Activated T-helper 1 cell treated with anti-CD3 and anti-CD28 coated beads, Interleukin-2, amount 50 U/mL, for 16 hours (primary cell): ENCODE data around the gene FAAP100.
"Not testable (repeated sequence)": the region's sequence is repeated elsewhere in the genome, so short reads cannot be mapped to it uniquely, and the experiment has no call there.

Experiments used
- DNase-seq, 2 donors: peaks; one replicate each; pipeline ENCODE4 v3.0.0-alpha.2; 2020; ENCODE audit warnings: low read depth in 1 of 2, low spot score in 1 of 2

The FAAP100 gene

DNA sequence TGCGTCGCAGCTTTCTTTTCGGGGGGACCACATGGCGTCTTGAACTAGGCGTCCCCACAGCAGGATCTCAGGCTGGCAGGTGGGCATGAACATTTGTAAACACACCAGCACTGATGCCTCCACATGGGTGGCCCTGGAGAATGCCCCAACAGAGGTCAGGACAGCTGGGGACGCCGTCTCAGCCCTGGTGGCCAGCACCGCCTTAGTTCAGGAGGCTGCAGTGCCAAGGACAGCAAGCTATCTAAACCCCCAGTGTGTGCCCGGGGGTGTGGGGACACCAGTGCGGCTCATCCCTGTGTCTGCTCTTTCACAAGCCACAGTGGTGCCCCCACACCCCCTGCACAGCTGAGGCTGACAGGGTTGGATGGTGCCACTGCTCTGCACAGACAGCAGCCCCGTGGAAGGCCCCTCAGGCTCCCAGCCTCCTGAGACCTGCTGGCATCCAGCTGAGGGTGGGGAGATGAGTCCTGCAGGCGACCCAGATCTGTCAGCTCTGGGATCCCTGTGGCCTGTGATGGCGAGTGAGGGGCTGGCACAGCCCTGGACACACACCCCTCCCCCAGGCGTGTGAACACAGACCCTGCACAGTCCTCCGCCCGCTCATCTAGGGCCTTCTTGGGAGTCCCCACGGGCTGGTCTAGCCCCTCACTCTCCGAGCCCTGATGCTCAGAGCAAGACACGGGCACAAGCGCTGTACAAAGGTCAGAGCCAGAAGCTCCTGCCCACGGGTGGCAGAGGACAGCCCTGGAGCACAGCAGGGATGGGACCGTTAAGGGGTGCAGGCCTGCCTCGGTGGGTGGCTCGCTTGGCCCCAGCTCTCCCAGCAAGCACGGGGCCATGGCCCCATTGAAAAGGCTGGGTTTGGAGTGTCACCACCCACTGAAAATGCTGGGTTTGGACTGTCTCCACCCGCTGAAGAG is 13.2 kb downstream of the FAAP100 start:
- DNase-seq: no peak

DNA sequence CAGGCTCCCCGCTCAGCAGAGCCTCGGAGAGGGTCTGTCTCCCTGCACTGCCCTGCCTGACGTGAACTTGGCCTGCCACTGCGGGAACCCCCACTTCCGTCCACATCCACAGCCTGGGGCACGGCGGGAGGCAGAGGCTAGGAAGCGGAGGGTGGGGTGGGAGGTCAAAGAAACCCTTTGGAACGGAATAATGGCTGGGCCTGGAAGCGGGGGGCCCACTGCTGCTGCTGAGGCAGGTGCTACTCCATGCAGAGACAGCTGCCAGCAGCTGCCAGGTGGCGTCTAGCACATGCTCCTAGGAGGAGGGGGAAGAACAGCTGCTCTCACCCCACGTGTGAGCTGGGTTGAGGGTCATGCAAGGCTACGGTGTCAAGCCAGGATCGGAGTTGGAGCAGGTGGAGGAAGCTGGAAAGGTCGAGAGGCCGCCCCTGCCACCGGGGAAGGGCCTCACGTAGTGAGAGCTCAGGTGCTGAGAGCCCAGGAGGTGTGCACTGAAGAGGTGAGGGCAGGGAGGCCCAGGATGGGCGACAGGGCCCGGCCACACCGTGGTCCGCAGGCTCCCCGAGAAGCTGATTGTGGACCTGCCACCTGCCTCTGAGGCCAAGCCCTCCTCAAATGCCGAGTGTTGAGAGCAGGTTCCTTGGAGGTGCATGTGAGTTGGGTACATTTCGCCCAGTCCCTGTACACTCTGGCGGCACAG is 14.1 kb downstream of the FAAP100 start:
- no peak for DNase-seq

DNA sequence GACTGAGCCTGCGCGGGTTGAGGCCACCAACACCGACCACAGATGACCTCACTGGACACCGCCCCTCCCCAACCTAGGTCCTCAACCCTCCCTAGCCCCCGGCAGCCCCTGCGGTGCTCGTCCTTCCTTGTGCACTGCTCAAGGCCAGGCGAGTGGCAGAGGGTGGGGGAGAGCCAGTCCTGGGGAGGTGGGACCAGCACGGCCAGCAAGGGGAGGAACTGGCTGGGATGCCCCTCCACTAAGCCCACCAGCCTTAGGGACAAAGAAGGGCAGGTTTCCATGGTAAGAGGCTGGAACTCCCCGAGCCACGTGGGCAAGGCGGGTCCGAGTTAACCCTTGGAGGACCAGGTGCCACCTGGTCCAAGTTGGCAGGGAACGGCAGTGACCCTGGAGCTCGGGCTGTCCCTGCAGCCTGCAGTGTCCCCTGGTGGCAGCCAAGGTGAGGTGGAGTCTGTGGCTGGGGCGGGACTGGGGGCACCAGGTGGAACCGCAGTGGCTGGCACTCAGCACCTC is 14.8 kb downstream of the FAAP100 start:
- DNase-seq: no peak

DNA sequence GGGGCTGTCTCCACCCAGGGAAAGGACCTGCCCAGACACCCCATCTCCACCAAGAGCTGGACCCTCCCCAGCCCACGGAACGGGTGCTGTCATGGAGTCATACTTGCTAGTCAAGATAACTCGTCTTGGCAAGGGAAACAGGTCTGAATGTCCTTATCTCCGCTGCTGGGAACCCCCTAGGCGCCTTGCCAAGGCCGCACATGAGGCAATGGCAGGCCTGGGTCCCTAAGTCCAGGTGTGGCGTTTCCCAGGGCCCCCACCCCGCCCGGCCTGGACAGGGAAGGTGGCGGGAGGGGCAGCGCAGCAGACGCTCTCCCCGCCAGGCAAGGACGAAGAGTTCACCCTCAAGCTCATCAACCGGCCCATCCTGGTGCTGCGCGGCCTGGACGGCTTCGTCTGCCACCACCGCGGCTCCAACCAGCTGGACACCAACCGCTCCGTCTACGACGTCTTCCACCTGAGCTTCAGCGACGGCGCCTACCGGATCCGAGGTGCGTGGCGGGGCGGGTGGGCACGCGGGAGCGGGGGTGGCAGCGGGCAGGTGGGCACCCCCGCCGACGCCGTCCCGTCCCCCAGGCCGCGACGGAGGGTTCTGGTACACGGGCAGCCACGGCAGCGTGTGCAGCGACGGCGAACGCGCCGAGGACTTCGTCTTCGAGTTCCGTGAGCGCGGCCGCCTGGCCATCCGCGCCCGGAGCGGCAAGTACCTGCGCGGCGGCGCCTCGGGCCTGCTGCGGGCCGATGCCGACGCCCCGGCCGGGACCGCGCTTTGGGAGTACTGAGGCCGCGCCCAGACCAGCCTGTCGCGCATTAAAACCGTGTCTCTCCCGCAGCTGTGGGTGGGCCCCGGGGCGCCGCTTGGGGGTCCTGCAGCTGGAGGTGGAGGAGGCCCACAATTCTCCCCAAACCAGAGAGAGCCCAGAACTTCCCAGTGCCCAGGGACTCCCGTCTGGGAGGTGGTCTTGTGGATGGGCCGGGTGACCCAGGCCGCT is 15.6 kb downstream of the FAAP100 start:
- DNase-seq: no peak

DNA sequence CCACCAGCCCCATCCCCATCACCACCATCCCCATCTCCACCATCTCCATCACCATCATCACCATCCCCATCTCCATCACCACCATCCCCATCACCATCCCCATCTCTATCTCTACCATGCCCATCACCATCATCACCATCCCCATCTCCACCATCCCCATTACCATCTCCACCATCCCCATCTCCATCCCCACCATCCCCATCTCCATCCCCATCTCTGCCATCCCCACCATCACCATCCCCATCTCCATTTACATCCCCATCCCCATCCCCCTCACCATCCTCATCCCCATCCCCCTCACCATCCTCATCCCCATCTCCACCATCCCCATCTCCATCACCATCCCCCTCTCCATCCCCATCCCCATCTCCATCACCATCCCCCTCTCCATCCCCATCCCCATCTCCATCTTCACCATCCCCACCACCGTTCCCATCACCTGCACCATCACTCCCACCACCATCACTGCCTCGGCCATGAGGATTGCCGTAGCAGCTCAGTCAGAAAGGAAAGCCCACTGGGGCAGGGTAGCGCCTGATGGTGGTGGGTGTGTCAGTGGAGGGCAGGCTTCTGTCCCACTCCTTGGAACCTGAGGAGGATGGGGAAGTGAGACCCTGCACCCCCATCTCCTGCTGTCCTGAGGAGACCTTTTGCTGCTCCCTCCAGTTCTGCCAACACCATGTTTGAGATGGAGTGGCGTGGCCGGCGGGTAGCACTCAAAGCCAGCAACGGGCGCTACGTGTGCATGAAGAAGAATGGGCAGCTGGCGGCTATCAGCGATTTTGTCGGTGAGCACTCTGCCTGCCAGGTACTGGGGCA is 16.5 kb downstream of the FAAP100 start:
- DNase-seq: no peak

DNA sequence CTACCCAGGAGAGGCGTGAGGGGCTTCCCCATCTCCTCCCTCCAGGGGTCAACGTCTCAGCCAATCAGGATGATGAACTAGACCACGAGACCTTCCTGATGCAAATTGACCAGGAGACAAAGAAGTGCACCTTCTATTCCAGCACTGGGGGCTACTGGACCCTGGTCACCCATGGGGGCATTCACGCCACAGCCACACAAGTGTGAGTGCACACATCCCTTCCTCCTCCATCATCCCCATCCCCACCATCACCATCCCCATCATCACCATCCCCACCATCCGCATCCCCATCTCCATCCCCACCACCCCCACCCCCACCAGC is 17.2 kb downstream of the FAAP100 start:
- no peak for DNase-seq

DNA sequence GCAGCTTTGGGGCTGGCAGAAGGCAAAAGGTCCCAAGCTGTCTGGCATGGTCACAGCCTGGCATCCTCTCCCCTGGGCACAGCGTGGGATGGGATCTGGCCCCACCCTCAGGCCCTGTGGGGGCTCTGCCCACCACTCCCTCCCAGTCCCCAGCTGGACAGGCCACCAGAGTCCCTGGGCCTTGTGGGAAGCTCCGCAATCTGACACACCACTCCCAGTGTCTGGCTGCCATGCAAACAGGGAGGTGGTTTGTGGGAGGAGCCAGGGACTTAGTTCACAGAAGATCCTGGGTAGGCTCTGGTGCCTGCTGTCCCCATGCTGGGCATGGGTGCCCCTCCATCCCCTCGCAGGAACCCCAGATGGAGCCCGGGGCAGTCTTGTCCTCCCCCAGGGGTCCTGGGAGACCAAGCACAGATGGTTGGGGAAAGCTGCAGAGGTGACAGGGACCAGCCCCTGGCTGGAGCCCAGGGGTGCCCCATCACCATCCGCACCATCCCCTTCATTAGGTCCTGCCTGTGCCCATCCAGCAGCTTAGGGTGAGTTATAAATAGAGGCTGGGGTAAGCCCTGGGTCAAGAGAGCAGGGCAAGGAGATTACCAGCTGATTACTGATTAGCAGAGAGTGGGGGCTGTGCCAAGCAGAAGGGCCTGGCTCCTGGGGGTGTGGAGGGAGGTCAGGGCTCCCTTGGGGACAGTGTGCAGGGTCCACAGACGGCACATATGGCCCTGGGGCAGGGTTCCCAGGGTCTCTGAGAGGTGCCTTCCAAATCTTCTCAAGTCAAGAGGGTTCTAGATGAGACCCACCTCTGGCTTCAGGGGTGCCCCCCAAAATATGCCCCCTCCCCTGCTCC is 17.8 kb downstream of the FAAP100 start:
- DNase-seq: no peak

DNA sequence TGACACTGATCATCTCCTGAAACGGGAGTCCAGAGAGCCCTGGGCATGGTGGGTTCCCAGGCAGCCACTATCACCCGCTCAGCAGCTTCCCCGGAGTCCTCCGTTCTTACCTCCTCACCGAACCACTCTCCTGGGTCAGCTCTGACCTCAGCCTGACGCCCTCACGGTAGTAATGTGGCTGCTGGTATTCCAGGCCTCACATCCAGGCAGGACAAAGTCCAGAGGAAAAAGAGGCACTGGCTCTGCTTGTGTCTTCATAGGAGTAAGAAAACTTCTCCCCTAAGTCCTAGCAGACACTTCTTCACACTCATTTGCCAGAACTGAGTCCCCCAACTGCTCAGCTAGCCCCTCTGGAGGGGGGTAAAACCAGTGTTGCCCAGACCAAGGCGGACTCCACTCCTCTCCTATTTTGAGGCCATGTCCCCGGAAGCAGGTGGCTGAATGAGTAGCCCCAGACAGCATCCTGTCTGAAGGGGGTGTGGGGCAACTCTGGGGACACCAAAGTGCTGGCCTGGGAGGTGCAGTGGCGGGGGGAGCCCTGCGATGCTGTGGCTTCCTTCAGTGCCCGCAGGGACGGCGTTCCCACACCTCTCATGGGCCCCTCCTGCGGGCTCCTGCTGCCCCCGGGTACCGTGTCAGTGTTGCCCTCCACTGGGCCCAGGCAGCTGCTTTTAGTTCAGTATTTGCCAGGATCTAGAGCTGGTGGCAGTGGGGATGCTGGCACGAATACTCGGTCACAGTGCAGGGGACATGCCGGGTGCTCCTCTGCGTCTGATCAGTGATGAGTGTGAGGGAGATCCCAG is 18.6 kb downstream of the FAAP100 start:
- DNase-seq: no peak

DNA sequence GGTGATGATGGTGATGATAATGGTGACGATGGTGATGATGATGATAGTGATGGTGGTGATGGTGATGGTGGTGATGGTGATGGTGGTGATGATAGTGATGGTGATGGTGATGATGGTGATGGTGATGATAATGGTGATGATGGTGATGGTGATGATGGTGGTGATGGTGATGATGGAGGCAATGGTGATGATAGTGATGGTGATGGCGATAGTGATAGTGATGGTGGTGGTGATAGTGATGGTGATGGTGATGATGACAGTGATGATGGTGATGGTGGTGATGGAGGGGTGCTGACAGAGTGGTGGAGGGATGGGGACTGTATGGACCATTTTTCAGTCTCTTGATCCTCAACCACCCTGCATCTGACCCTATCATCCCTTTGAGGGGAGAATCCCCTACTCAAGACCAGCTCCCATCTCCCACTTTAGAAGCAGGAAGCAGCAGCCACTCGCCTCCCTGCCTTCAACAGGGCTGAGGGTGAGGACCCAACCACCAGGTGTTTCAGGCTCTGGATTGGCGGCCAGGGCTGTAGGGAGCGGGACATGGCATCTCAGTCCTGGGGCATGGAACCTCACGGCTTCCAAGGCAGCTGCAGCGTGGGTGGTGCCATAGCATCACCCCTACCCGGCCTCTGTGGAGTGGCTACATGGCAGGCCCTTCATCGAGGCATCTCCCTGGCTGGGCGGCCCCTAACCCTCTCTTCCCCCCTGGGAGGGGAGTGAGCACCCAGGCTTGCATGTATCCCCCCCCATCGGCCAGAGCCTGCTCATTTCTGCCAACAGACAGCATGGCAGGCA is 19.5 kb downstream of the FAAP100 start:
- DNase-seq: no peak

DNA sequence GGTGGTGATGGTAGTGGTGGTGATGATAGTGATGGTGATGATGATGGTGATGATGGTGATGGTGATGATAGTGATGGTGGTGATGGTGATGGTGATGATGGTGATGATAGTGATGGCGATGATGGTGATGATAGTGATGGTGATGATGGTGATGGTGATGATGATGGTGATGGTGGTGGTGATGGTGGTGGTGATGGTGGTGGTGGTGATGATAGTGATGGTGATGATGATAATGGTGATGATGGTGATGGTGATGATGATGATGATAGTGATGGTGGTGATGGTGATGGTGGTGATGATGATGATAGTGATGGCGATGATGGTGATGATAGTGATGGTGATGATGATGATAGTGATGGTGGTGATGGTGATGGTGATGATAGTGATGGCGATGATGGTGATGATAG is 20.2 kb downstream of the FAAP100 start:
- not testable (repeated sequence) for DNase-seq

DNA sequence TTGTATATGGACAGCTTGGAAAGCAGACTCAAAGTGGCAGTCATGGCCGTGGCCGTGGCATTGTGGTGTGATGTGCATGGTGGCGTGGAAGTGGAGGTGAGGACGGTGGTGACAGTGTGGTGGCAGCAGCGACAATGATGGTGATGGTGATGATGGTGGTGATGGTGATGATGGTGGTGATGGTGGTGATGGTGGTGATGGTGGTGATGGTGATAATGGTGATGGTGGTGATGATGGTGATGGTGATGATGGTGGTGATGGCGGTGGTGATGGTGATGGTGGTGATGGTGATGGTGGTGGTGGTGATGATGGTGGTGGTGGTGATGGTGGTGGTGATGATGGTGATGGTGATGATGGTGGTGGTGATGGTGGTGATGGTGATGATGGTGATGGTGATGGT is 21.1 kb downstream of the FAAP100 start:
- not testable (repeated sequence) for DNase-seq

DNA sequence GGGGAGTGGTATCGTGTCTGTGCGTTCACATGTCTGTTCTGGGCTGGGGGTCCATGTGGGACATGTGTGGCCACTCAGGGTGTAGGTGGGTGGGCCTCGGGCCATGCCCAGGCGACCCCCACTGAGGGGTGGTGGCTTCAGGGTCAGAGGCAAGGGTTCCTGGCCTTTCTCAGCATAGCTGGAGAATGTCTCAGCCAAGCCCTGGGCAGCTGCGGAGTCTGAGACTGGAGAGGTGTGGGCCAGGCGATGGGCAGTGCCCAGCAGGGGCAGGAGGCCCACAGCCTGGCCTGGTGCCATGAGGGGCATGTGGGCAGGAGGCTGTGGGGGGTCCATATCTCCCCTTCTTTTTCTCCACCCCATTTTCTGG is 22.7 kb downstream of the FAAP100 start:
- DNase-seq: no peak

DNA sequence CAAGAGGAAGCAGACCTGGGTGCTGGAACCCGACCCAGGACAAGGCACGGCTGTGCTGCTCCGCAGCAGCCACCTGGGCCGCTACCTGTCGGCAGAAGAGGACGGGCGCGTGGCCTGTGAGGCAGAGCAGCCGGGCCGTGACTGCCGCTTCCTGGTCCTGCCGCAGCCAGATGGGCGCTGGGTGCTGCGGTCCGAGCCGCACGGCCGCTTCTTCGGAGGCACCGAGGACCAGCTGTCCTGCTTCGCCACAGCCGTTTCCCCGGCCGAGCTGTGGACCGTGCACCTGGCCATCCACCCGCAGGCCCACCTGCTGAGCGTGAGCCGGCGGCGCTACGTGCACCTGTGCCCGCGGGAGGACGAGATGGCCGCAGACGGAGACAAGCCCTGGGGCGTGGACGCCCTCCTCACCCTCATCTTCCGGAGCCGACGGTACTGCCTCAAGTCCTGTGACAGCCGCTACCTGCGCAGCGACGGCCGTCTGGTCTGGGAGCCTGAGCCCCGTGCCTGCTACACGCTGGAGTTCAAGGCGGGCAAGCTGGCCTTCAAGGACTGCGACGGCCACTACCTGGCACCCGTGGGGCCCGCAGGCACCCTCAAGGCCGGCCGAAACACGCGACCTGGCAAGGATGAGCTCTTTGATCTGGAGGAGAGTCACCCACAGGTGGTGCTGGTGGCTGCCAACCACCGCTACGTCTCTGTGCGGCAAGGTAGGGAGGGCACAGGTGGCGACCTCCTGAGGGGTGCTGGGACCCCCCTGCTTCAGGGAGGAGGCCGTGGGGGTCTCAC is 23.3 kb downstream of the FAAP100 start:
- DNase-seq: no peak

DNA sequence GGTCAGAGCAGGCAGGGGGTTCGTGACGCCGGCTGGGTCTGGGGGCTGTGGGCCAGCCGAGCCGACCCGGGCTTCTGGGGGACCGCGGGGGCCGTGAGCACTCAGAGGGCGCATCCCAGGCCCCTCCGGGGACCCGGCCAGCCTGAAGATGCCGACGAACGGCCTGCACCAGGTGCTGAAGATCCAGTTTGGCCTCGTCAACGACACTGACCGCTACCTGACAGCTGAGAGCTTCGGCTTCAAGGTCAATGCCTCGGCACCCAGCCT is 23.8 kb downstream of the FAAP100 start:
- DNase-seq: no peak

DNA sequence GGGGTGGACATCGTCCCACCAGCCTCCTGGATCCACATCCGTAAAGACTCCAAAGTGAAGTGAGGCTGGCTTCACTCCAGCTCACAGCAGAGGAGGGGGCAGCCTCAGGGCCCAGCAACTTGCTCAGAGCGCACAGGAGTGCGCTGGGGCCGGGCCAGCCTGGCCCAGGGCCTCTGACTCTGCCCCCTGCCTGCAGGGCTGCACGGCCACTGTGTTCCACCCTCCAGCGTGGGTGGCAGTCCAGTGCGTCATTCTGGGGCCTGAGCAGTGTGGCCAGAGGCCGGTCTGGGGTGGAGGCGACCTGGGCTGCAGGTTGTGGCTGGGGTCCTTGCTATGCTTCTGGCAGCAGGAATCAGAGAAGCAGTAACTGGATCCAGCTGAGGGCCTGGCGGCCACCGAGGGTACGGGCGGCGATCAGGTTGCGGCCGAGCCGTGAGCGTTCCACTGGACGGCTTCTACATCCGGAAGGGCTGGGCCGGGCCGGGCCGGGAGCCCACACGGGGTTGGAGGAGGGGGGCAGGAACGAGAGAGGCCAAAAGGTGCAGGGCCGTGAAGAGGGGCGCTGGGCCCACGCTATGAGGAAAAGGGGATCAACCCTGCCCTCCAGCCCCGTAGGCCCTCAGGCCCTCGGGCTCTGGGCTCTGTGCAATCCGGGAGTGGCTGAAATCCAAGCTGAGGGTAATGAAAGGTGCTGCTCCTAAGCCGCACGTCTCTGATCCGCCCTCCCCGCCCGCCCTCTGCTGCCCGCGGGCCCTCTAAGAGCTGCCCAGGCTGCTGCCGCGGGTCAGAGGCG is 24.4 kb downstream of the FAAP100 start, which contains the start of gene FSCN2:
FSCN2 (plus strand) TSS at position 787 of the 793 bp plus-strand sequence. CDS start 155 bp downstream, outside the sequence.
- no peak for DNase-seq
